ENCODE measurements around the gene VN1R2. TPM values are rescaled to one million over a fixed set of nuclear protein-coding genes. Genes with fewer than 3 reads are reported as not detected.

The VN1R2 gene
- total RNA-seq: not detected

DNA sequence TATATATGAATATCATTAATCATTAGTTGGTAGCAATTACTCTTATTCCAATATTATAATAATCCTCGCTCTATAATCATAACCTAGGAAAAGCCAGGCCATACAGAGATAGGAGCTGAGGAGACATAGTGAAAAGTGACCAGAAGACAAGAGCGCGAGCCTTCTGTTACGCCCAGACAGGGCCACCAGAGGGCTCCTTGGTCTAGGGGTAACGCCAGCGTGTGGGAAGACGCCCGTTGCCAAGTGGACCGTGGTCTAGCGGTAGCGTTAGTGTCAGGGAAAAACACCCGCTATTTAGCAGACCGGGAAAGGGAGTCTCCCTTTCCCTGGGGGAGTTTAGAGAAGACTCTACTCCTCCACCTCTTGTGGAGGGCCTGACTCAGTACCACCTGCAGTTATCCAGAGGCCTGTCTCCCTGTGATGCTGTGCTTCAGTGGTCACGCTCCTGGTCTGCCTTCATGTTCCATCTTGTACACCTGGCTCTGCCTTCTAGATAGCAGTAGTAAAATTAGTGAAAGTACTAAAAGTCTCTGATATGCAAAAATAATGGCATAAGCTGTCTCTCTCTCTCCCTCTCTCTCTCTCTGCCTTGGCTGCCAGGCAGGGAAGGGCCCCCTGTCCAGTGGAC, at the start of gene VN1R2:
TSS of gene VN1R2 (plus strand) at position 578 of the 628 bp plus-strand sequence. CDS start 84 bp downstream, outside the sequence.

GRCh38 chr19:53254411-53255341, 3.4 kb upstream of the VN1R2 start, which contains the start of gene ZNF677:
TSS of gene ZNF677 (minus strand) at chr19:53254873. CDS start at chr19:53251550, 3,323 bp downstream.

GRCh38 chr19:53267623-53268022, 9.5 kb downstream of the VN1R2 start, which contains the start of gene VN1R4:
TSS of gene VN1R4 (minus strand) at chr19:53267723. CDS start at chr19:53267665, 58 bp downstream.

Other genes starting within 250 kb of the VN1R2 start
- gene ERVV-1, start 244.4 kb upstream of the VN1R2 start, total RNA-seq: 0.12 TPM
- gene ERVV-2, start 213.6 kb upstream of the VN1R2 start, total RNA-seq: 0.06 TPM
- 62.4 TPM for gene ZNF160, start 154.9 kb upstream of the VN1R2 start, total RNA-seq
- 14.3 TPM for gene ZNF415, start 125.4 kb upstream of the VN1R2 start, total RNA-seq
- gene ZNF347, start 99.2 kb upstream of the VN1R2 start, total RNA-seq: 14.8 TPM
- gene ZNF665, start 64.9 kb upstream of the VN1R2 start, total RNA-seq: 4.3 TPM
- gene ZNF677, start 3.4 kb upstream of the VN1R2 start, total RNA-seq: 33.0 TPM
- gene VN1R4, start 9.4 kb downstream of the VN1R2 start, total RNA-seq: not detected
- gene ZNF845, start 75.5 kb downstream of the VN1R2 start, total RNA-seq: 8.2 TPM
- 14.8 TPM for gene ZNF525, start 107.4 kb downstream of the VN1R2 start, total RNA-seq
- gene ZNF765, start 136.9 kb downstream of the VN1R2 start, total RNA-seq: 13.7 TPM
- gene ZNF761, start 173.7 kb downstream of the VN1R2 start, total RNA-seq: 7.5 TPM
- gene ZNF813, start 209.4 kb downstream of the VN1R2 start, total RNA-seq: 5.5 TPM

Data from metanephros (tissue), 1 donor.